HepG2 (cell line): ENCODE measurements around the gene CPLANE1. TPM values are rescaled to one million over a fixed set of nuclear protein-coding genes. Genes with fewer than 3 reads are reported as not detected.

Experiments used
- ATAC-seq: fragments of 200-7000 bp; cut with Tn5 transposase; 3 replicates; pipeline ENCODE4 v1.9.1; 2020; ENCODE audit warnings: mild to moderate bottlenecking, moderate library complexity
- BruUV-seq: library from RNA; stranded (reverse); fragments of 400-500 nt; replicated peaks from 2 replicates; lab custom pipeline; 2021; lab: Mats Ljungman, UMichigan
- CTCF ChIA-PET: fragments of 300-600 bp; formaldehyde crosslinking; extraction: SDS; loops from one replicate; lab custom pipeline; 2021; ENCODE audit warnings: low total read pairs, inconsistent platforms, low intra/inter-chr PET ratio; lab: Yijun Ruan, JAX
- POLR2A ChIA-PET: fragments of 350-600 bp; sonication (Branson Sonifier 250); formaldehyde crosslinking; loops from one replicate; lab custom pipeline; 2020; ENCODE audit warnings: antibody characterized with exemption, inconsistent platforms; lab: Yijun Ruan, JAX
- DNase-seq: peaks from one replicate; pipeline ENCODE4 v3.0.0-alpha.2; 2015; ENCODE audit warnings: low spot score
- FAIRE-seq: peaks from 3 replicates; lab custom pipeline; 2011; peaks lifted over from hg19 to GRCh38; lab: Jason Lieb, UNC
- H2AFZ ChIP-seq: one replicate; pipeline ENCODE4 v1.6.1; 2011; ENCODE audit warnings: low read length, inconsistent platforms
- H3K27ac ChIP-seq: fragments of 300-600 bp; 3 replicates; pipeline ENCODE4 v1.8.0; 2011; ENCODE audit warnings: mixed run types, mild to moderate bottlenecking, mixed read lengths, low read length, inconsistent platforms; ENCODE audit not compliant: insufficient read depth; ENCODE audit errors: extremely low read length
- H3K27me3 ChIP-seq, 2 experiments: fragments of 200-600 bp in 1 of 2; 2 replicates in 1 of 2; 3 replicates in 1 of 2; pipeline versions ENCODE4 v1.6.0 to v1.8.0; 2011; ENCODE audit warnings: low read length in 2 of 2, mild to moderate bottlenecking in 2 of 2, moderate library complexity in 2 of 2, inconsistent platforms in 1 of 2; ENCODE audit not compliant: insufficient read depth in 2 of 2, control insufficient read depth in 1 of 2
- H3K36me3 ChIP-seq, 2 experiments: fragments of 200-600 bp in 1 of 2; replicated peaks in 1 of 2; 2 replicates in 1 of 2; 3 replicates in 1 of 2; pipeline versions ENCODE4 v1.5.1 to v1.8.0; 2011; ENCODE audit warnings: low read length in 2 of 2, inconsistent platforms in 1 of 2; ENCODE audit not compliant: insufficient read depth in 2 of 2, control insufficient read depth in 1 of 2
- H3K4me1 ChIP-seq: 2 replicates; pipeline ENCODE4 v1.5.1; 2012; ENCODE audit warnings: low read length, inconsistent platforms; ENCODE audit not compliant: insufficient read depth
- H3K4me2 ChIP-seq: 2 replicates; pipeline ENCODE4 v1.6.0; 2011; ENCODE audit warnings: low read depth, low read length, inconsistent platforms
- H3K4me3 ChIP-seq, 3 experiments: fragments of 200-600 bp in 1 of 3; sonication (generic), shearing (Covaris generic) in 1 of 3; replicated peaks in 1 of 3; 2 replicates each; pipeline ENCODE4 v1.5.1; 2011 to 2016; ENCODE audit warnings: low read length in 3 of 3, inconsistent platforms in 2 of 3, low read depth in 2 of 3, mild to moderate bottlenecking in 2 of 3, control low read depth in 1 of 3, mixed read lengths in 1 of 3; ENCODE audit not compliant: insufficient read depth in 1 of 3
- H3K79me2 ChIP-seq: one replicate; pipeline ENCODE4 v1.6.1; 2011; ENCODE audit warnings: low read length, inconsistent platforms; ENCODE audit not compliant: insufficient read depth
- H3K9ac ChIP-seq: 2 replicates; pipeline ENCODE4 v1.6.0; 2011; ENCODE audit warnings: mild to moderate bottlenecking, low read depth, low read length, inconsistent platforms; ENCODE audit not compliant: insufficient read depth
- H3K9me3 ChIP-seq: 2 replicates; pipeline ENCODE4 v1.5.1; 2012; ENCODE audit warnings: mild to moderate bottlenecking, low read length
- H4K20me1 ChIP-seq: 2 replicates; pipeline ENCODE4 v1.6.0; 2011; ENCODE audit warnings: inconsistent platforms, mild to moderate bottlenecking, low read length, moderate library complexity; ENCODE audit not compliant: insufficient read depth
- AKAP8 ChIP-seq: sonication (generic); formaldehyde crosslinking; IDR thresholded peaks from 2 replicates; pipeline ENCODE4 v1.5.1; 2020; ENCODE audit warnings: mild to moderate bottlenecking, missing genetic modification reagents
- ARHGAP35 ChIP-seq: sonication (generic); formaldehyde crosslinking; IDR thresholded peaks from 2 replicates; pipeline ENCODE4 v1.9.0; 2022; ENCODE audit warnings: mild to moderate bottlenecking, inconsistent platforms, moderate library complexity, missing genetic modification reagents, borderline replicate concordance
- HMGA1 ChIP-seq: sonication (generic); formaldehyde crosslinking; conservative IDR thresholded peaks from 2 replicates; pipeline ENCODE4 v1.4.0; 2020; ENCODE audit warnings: missing genetic modification reagents
- POLR2A ChIP-seq, 2 experiments: IDR thresholded peaks; 2 replicates each; pipeline ENCODE4 v1.6.1; 2011; ENCODE audit warnings: low read depth in 2 of 2, low read length in 2 of 2, mild to moderate bottlenecking in 1 of 2, moderate library complexity in 1 of 2; ENCODE audit not compliant: insufficient read depth in 1 of 2
- RAD21 ChIP-seq: fragments of 450-650 bp; formaldehyde crosslinking; IDR thresholded peaks from 2 replicates; pipeline ENCODE4 v1.5.0; 2020; ENCODE audit warnings: mild to moderate bottlenecking
- SRSF4 ChIP-seq: fragments of 200-400 bp; formaldehyde crosslinking; IDR thresholded peaks from one replicate; pipeline ENCODE4 v1.6.1; 2018; ENCODE audit warnings: mild to moderate bottlenecking, low read depth, low read length, moderate library complexity; ENCODE audit not compliant: poor library complexity, severe bottlenecking
- TEAD3 ChIP-seq: optimal IDR thresholded peaks from 2 replicates; pipeline ENCODE3; 2016; ENCODE audit warnings: borderline replicate concordance
- ZBTB7A ChIP-seq: sonication (generic); formaldehyde crosslinking; IDR thresholded peaks from 2 replicates; pipeline ENCODE4 v1.8.0; 2022; ENCODE audit warnings: mild to moderate bottlenecking, missing genetic modification reagents
- ZFP82 ChIP-seq: sonication (generic); formaldehyde crosslinking; IDR thresholded peaks from 2 replicates; pipeline ENCODE4 v1.5.1; 2020; ENCODE audit warnings: mild to moderate bottlenecking, missing genetic modification reagents, borderline replicate concordance
- ZNF282 ChIP-seq: fragments of 450-650 bp; IDR thresholded peaks from 2 replicates; pipeline ENCODE4 v1.6.1; 2018; ENCODE audit not compliant: partially characterized antibody
- ZNF577 ChIP-seq: sonication (generic); formaldehyde crosslinking; IDR thresholded peaks from 2 replicates; pipeline ENCODE4 v1.4.0; 2020; ENCODE audit warnings: mild to moderate bottlenecking, low read depth, missing genetic modification reagents, borderline replicate concordance
- WGBS: methylation state at CpG from one replicate; pipeline ENCODE4 v1.1.6; 2017; ENCODE audit warnings: low lambda C conversion rate; 5-methylcytosine and 5-hydroxymethylcytosine counted together
- in situ Hi-C: cut with HindIII; loops from 2 replicates; pipeline ENCODE4 v1.10.0; 2017; ENCODE audit warnings: low pct_unique_long_range_greater_than_20kb; ENCODE audit not compliant: extremely low pct_ligation_motif_present
- intact Hi-C: fragments of 100-400 bp; cut with micrococcal nuclease; formaldehyde crosslinking; loops from one replicate; pipeline ENCODE4 v1.10.0; 2022; ENCODE audit not compliant: unreplicated experiment
- polyA plus RNA-seq, 8 experiments: library from polyadenylated mRNA; depleted of rRNA in 3 of 8; stranded (reverse) in 7 of 8; unstranded in 1 of 8; fragments of >200 nt; fragmentation: Illumina TruSeq in 4 of 8; extraction: Trizol in 4 of 8; gene quantifications; 2 replicates each; pipeline versions ENCODE4 v1.2.1 to v1.2.3, GENCODE V29; 2011 to 2016; ENCODE audit warnings: low read depth in 4 of 8, missing spikeins in 1 of 8, mixed read lengths in 1 of 8; ENCODE audit not compliant: insufficient read depth in 1 of 8
- total RNA-seq, 5 experiments: library from RNA; depleted of rRNA; stranded (reverse); fragments of >200 nt; fragmentation: Illumina TruSeq; extraction: Trizol; gene quantifications; 2 replicates each; pipeline ENCODE4 v1.2.3, GENCODE V29; 2016; ENCODE audit warnings: low read depth in 1 of 5
- TF ChIP-seq, protein P1 (sequence below): sonication (generic); formaldehyde crosslinking; IDR thresholded peaks from 2 replicates; pipeline ENCODE4 v1.5.0; 2020; ENCODE audit warnings: mild to moderate bottlenecking, missing genetic modification reagents, borderline replicate concordance
- TF ChIP-seq, protein P2 (sequence below): sonication (generic); formaldehyde crosslinking; IDR thresholded peaks from 2 replicates; pipeline ENCODE4 v1.4.0; 2020; ENCODE audit warnings: mild to moderate bottlenecking, missing genetic modification reagents
- TF ChIP-seq, protein P3 (sequence below): sonication (generic); formaldehyde crosslinking; IDR thresholded peaks from 2 replicates; pipeline ENCODE4 v1.8.0; 2023; ENCODE audit warnings: mild to moderate bottlenecking, missing genetic modification reagents

CPLANE1 gene
- total and polyA plus RNA-seq, 2 of the 13 experiments (the other 11 are each of a cell fraction or from before 2014, with no cell fraction given) = 6.3 to 9.9 TPM

DNA sequence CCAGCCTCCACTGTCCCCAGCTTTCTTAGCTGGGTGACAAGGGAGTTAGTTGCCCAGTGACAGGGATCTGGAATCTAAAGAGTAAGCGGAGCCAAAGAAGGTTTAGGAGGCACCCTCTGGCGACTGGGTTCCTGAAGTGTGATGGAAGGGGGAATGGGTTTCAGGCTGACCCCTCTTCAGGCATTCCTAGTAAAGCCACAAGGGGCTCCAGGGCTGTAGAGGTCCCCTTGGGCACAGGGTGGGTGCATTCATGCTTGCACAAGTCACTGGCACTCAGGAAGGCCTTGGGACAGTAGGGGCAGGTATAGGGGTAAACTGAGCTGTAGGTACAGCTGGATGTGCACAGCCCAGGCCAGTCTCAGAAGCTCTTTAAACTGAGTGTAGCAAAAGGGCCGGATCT lies 74.2 kb downstream of the CPLANE1 start:
- in situ Hi-C loops = no loop called here
- FAIRE-seq (no peak), ATAC-seq (no peak), DNase-seq (no peak)
- no peak overlapping the region for H2AFZ ChIP-seq
- no peaks in the 10 kb centered on the region for H4K20me1 ChIP-seq
- intact Hi-C loops = no loop called here
- H3K4me1 ChIP-seq = no peaks in the 10 kb centered on the region
- TF ChIP-seq ARHGAP35 (CRISPR knock-in tag) (no peak), ZNF577 (CRISPR knock-in tag) (no peak), HMGA1 (CRISPR knock-in tag) (no peak), AKAP8 (no peak), TEAD3 (CRISPR knock-in tag) (no peak), SRSF4 (no peak), ZNF282 (no peak), POLR2A (IDR thresholded peaks at IDR 0.05; ENCODE audit: insufficient read depth in 1 of 2, low read depth in 2 of 2, low read length in 2 of 2) (no peak), ZFP82 (CRISPR knock-in tag) (no peak), RAD21 (CRISPR knock-in tag) (no peak), ZBTB7A (CRISPR knock-in tag) (no peak)
- TF ChIP-seq, protein P1, sequence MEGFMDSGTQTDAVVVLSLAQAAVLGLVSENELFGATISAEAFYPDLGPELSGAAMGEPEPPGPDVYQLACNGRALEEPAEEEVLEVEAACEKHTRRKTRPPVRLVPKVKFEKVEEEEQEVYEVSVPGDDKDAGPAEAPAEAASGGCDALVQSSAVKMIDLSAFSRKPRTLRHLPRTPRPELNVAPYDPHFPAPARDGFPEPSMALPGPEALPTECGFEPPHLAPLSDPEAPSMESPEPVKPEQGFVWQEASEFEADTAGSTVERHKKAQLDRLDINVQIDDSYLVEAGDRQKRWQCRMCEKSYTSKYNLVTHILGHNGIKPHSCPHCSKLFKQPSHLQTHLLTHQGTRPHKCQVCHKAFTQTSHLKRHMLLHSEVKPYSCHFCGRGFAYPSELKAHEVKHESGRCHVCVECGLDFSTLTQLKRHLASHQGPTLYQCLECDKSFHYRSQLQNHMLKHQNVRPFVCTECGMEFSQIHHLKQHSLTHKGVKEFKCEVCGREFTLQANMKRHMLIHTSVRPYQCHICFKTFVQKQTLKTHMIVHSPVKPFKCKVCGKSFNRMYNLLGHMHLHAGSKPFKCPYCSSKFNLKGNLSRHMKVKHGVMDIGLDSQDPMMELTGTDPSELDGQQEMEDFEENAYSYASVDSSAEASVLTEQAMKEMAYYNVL = no peak
- TF ChIP-seq, protein P2, sequence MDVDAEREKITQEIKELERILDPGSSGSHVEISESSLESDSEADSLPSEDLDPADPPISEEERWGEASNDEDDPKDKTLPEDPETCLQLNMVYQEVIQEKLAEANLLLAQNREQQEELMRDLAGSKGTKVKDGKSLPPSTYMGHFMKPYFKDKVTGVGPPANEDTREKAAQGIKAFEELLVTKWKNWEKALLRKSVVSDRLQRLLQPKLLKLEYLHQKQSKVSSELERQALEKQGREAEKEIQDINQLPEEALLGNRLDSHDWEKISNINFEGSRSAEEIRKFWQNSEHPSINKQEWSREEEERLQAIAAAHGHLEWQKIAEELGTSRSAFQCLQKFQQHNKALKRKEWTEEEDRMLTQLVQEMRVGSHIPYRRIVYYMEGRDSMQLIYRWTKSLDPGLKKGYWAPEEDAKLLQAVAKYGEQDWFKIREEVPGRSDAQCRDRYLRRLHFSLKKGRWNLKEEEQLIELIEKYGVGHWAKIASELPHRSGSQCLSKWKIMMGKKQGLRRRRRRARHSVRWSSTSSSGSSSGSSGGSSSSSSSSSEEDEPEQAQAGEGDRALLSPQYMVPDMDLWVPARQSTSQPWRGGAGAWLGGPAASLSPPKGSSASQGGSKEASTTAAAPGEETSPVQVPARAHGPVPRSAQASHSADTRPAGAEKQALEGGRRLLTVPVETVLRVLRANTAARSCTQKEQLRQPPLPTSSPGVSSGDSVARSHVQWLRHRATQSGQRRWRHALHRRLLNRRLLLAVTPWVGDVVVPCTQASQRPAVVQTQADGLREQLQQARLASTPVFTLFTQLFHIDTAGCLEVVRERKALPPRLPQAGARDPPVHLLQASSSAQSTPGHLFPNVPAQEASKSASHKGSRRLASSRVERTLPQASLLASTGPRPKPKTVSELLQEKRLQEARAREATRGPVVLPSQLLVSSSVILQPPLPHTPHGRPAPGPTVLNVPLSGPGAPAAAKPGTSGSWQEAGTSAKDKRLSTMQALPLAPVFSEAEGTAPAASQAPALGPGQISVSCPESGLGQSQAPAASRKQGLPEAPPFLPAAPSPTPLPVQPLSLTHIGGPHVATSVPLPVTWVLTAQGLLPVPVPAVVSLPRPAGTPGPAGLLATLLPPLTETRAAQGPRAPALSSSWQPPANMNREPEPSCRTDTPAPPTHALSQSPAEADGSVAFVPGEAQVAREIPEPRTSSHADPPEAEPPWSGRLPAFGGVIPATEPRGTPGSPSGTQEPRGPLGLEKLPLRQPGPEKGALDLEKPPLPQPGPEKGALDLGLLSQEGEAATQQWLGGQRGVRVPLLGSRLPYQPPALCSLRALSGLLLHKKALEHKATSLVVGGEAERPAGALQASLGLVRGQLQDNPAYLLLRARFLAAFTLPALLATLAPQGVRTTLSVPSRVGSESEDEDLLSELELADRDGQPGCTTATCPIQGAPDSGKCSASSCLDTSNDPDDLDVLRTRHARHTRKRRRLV (CRISPR knock-in tag) = no peak
- TF ChIP-seq, protein P3, sequence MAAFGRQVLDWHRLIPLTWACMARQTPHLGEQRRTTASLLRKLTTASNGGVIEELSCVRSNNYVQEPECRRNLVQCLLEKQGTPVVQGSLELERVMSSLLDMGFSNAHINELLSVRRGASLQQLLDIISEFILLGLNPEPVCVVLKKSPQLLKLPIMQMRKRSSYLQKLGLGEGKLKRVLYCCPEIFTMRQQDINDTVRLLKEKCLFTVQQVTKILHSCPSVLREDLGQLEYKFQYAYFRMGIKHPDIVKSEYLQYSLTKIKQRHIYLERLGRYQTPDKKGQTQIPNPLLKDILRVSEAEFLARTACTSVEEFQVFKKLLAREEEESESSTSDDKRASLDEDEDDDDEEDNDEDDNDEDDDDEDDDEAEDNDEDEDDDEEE (CRISPR knock-in tag) = no peak
- H3K79me2 ChIP-seq = no peaks in the 10 kb centered on the region
- BruUV-seq = no TSS peak
- H3K27me3 ChIP-seq = no peaks in the 10 kb centered on the region
- no peak overlapping the region for H3K27ac ChIP-seq
- no peaks in the 10 kb centered on the region for H3K9me3 ChIP-seq
- no peak overlapping the region for H3K9ac ChIP-seq
- H3K36me3 ChIP-seq = peaks cover 3 to 20% of the 10 kb centered on the region in 2 experiments; a peak in 4 of 5 replicates
- CTCF ChIA-PET = no interaction called here
- WGBS = 79% methylated on average over 3 of the region's 3 CpGs
- no peak overlapping the region for H3K4me2 ChIP-seq
- H3K4me3 ChIP-seq = no peak overlapping the region
- POLR2A ChIA-PET = no interaction called here
